OCI-LY7 (cell line): ENCODE results near the gene RNF213. TPM values are rescaled to one million over a fixed set of nuclear protein-coding genes. Genes with fewer than 3 reads are reported as not detected.

Experiments used
- BruUV-seq: library from RNA; stranded (reverse); fragments of 400-500 nt; replicated peaks from 2 replicates; lab custom pipeline; 2021; lab: Mats Ljungman, UMichigan
- CTCF ChIA-PET: fragments of 300-600 bp; sonication (Branson Sonifier 250); formaldehyde crosslinking; loops from one replicate; lab custom pipeline; 2022; ENCODE audit warnings: antibody characterized with exemption; ENCODE audit not compliant: unreplicated experiment; lab: Charles Lee
- POLR2A ChIA-PET: fragments of 300-600 bp; sonication (Branson Sonifier 250); formaldehyde crosslinking; loops from one replicate; lab custom pipeline; 2022; ENCODE audit warnings: antibody characterized with exemption; lab: Charles Lee
- DNase-seq: peaks from one replicate; pipeline ENCODE4 v3.0.0-alpha.2; 2015; ENCODE audit warnings: low spot score
- H2AFZ ChIP-seq: fragments of 200-600 bp; sonication (generic), shearing (Covaris generic); 2 replicates; pipeline ENCODE4 v1.6.1; 2014; ENCODE audit warnings: mild to moderate bottlenecking, antibody characterized with exemption, low read length, moderate library complexity
- H3K27ac ChIP-seq: fragments of 200-600 bp; sonication (generic); 2 replicates; pipeline ENCODE4 v1.5.1; 2014; ENCODE audit warnings: mixed run types, low read depth, mild to moderate bottlenecking, moderate library complexity, low read length, inconsistent platforms; ENCODE audit not compliant: poor library complexity, severe bottlenecking
- H3K36me3 ChIP-seq: fragments of 200-600 bp; sonication (generic); 2 replicates; pipeline ENCODE4 v1.6.1; 2014; ENCODE audit warnings: mild to moderate bottlenecking, antibody characterized with exemption, low read length, moderate library complexity, mixed read lengths; ENCODE audit not compliant: insufficient read depth
- H3K4me1 ChIP-seq: fragments of 200-600 bp; sonication (generic); 2 replicates; pipeline ENCODE4 v1.5.1; 2014; ENCODE audit warnings: mild to moderate bottlenecking, low read length; ENCODE audit not compliant: insufficient read depth, poor library complexity, severe bottlenecking
- H3K4me2 ChIP-seq: fragments of 200-600 bp; sonication (generic); 2 replicates; pipeline ENCODE4 v1.6.1; 2014; ENCODE audit warnings: mild to moderate bottlenecking, low read length
- H3K4me3 ChIP-seq: fragments of 200-600 bp; sonication (generic); 2 replicates; pipeline ENCODE4 v1.5.1; 2014; ENCODE audit warnings: mild to moderate bottlenecking, low read depth, low read length; ENCODE audit not compliant: poor library complexity, severe bottlenecking
- H3K79me2 ChIP-seq: fragments of 200-600 bp; sonication (generic); 2 replicates; pipeline ENCODE4 v1.6.1; 2016; ENCODE audit warnings: low read depth, mild to moderate bottlenecking, low read length, moderate library complexity, mixed read lengths; ENCODE audit not compliant: insufficient read depth
- H3K9me2 ChIP-seq: fragments of 200-600 bp; sonication (generic); 2 replicates; pipeline ENCODE4 v1.6.1; 2016; ENCODE audit warnings: mild to moderate bottlenecking, low read length, mixed read lengths; ENCODE audit not compliant: insufficient read depth
- H3K9me3 ChIP-seq: fragments of 200-600 bp; sonication (generic); 2 replicates; pipeline ENCODE4 v1.6.1; 2014; ENCODE audit warnings: mild to moderate bottlenecking, mixed run types, low read length, mixed read lengths
- H4K20me1 ChIP-seq: fragments of 200-600 bp; sonication (generic); 2 replicates; pipeline ENCODE4 v1.6.1; 2014; ENCODE audit warnings: mild to moderate bottlenecking, antibody characterized with exemption, low read length, moderate library complexity, mixed read lengths; ENCODE audit not compliant: insufficient read depth
- EZH2phosphoT487 ChIP-seq: fragments of 200-600 bp; sonication (generic); IDR thresholded peaks from 2 replicates; pipeline ENCODE4 v1.6.1; 2018; ENCODE audit warnings: low read depth, borderline replicate concordance, mild to moderate bottlenecking, mixed run types, antibody characterized with exemption, low read length, moderate library complexity, mixed read lengths
- intact Hi-C: fragments of 100-400 bp; cut with micrococcal nuclease; formaldehyde crosslinking; loops from one replicate; pipeline ENCODE4 v1.10.0; 2022; ENCODE audit not compliant: unreplicated experiment
- total RNA-seq, 2 experiments: library from RNA; depleted of rRNA in 1 of 2; stranded (reverse); fragments of >200 nt in 1 of 2; shearing (Covaris generic) in 1 of 2; gene quantifications; 2 replicates each; pipeline ENCODE4 v1.2.3, GENCODE V29; 2014 to 2022
- TF ChIP-seq, protein P1 (sequence below): fragments of 200-600 bp; sonication (generic); conservative IDR thresholded peaks from 2 replicates; pipeline ENCODE4 v1.5.1; 2014; ENCODE audit warnings: mild to moderate bottlenecking, antibody characterized with exemption, low read length, moderate library complexity, mixed read lengths

RNF213 gene
- total RNA-seq, 2 experiments from 2014 or later: 58.8 to 68.6 TPM

DNA sequence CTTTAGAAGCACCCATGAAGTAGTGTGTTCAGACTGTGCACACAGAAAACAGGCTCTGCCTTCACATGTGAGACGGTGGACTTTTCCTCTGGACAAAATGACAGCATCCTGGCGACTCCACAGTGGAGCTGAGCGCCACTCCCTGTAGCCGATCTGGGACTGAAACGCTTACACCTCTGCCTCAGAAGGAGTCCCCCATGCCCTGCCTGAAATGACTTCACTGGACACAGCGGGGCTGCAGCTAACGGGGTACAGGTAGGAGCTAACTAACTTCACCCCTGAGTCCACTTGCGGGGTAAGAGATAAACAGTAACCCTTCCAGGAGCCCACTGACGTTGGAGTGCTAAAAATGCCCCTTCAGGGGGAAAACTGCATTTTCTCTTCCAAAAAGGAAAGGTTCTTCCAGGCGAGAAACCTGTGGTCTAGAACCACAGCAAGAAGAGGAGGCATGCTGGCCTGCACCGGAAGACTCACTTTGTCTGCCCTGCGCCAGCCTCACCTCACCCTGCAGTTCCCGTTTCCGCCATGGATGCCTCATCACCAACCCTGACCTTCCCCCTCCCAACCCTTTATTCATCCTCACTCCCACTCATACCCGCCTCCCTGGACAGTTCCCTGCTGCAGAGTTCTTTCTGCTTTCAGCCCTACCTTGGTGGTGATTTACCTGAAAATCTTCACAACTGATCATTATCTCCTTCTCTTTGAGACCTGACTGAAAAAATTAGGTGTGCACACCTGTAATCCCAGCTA lies 134.9 kb downstream of the RNF213 start:
- Histone ChIP-seq H3K9me3 (no peaks in the 10 kb centered on the region), H3K4me1 (peaks cover 9% of the 10 kb centered on the region), H3K79me2 (no peaks in the 10 kb centered on the region), H3K4me3 (no peak overlapping the region), H3K27ac (no peak overlapping the region), H4K20me1 (no peaks in the 10 kb centered on the region), H2AFZ (no peak overlapping the region), H3K9me2 (no peaks in the 10 kb centered on the region), H3K36me3 (no peaks in the 10 kb centered on the region), H3K4me2 (no peak overlapping the region)
- no peak for TF ChIP-seq EZH2phosphoT487
- TF ChIP-seq, protein P1, sequence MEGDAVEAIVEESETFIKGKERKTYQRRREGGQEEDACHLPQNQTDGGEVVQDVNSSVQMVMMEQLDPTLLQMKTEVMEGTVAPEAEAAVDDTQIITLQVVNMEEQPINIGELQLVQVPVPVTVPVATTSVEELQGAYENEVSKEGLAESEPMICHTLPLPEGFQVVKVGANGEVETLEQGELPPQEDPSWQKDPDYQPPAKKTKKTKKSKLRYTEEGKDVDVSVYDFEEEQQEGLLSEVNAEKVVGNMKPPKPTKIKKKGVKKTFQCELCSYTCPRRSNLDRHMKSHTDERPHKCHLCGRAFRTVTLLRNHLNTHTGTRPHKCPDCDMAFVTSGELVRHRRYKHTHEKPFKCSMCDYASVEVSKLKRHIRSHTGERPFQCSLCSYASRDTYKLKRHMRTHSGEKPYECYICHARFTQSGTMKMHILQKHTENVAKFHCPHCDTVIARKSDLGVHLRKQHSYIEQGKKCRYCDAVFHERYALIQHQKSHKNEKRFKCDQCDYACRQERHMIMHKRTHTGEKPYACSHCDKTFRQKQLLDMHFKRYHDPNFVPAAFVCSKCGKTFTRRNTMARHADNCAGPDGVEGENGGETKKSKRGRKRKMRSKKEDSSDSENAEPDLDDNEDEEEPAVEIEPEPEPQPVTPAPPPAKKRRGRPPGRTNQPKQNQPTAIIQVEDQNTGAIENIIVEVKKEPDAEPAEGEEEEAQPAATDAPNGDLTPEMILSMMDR: no peak
- BruUV-seq: no TSS peak
- no peak for DNase-seq
- intact Hi-C loops: no loop called here
- CTCF ChIA-PET: no interaction called here
- POLR2A ChIA-PET: interaction anchor here (0.6 to 1.0 kb wide), 3 partner anchors 25 to 612 kb away, joined by 3 to 4 read pairs (median 3); no protein-coding TSS in a partner anchor

DNA sequence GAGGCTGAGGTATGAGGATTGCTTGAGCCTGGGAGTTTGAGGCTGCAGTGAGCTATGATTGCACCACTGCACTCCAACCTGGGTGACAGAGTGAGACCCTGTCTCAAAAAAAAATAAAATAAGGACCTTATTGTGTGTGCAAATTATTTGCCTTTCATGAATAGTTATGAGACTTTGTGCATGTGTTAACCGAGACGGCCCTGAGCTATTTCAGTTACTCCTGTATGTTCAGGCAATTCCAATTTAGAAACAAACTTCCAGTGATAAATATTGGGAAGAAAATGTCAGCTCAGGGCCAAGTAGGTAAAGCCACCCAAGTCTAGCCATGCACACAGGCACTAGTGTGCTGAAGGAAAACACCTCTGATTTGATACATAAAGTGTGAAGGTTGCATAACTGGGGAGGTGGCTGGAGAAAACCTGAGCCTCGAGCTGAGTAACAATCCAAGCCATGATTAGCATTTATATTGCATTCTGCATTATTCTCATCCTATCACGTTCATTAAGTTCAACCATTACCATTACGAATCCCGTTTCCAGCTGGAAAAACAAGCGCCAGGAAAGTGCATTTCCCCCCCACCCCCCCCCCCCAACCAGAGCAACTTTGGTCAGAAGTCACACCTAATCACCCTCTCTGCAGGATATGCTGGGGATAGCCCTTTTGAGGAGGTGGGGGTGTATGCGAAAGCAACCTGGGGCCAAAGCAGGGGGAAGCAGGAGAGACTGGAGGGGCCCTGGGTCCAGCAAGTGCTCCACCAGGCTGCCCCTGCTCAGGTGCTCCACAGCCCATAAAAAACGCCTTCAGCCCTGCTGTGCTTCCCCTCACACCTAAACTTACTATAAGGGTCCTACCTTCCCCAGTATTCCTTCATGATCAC lies 135.7 kb downstream of the RNF213 start:
- Histone ChIP-seq H3K79me2 (no peaks in the 10 kb centered on the region), H3K4me1 (peaks cover 9% of the 10 kb centered on the region), H3K9me3 (no peaks in the 10 kb centered on the region), H4K20me1 (no peaks in the 10 kb centered on the region), H3K4me2 (no peak overlapping the region), H3K9me2 (no peaks in the 10 kb centered on the region), H3K36me3 (no peaks in the 10 kb centered on the region), H2AFZ (no peak overlapping the region), H3K27ac (no peak overlapping the region), H3K4me3 (no peak overlapping the region)
- intact Hi-C loops: no loop called here
- ChIA-PET POLR2A (interaction anchor here (0.6 to 1.0 kb wide), 3 partner anchors 26 to 485 kb away, joined by 3 read pairs; no protein-coding TSS in a partner anchor), CTCF (no interaction called here)
- BruUV-seq: no TSS peak
- TF ChIP-seq, protein P1: no peak
- TF ChIP-seq EZH2phosphoT487: no peak
- DNase-seq: no peak
